ENCODE data around the gene GPR87. TPM values are rescaled to one million over a fixed set of nuclear protein-coding genes. Genes with fewer than 3 reads are reported as not detected.

GPR87 gene
- polyA plus RNA-seq, 2 of the 4 experiments (the other 2 are of a cell fraction) = 0.41 to 0.52 TPM

- H3K4me1 ChIP-seq = peaks cover 20% of the 10 kb centered on the region; the same call in 2 of the 3 replicates
- ATAC-seq (no peak), DNase-seq (ENCODE audit: low read depth in 1 of 2, low spot score in 1 of 2) (no peak), FAIRE-seq (no peak)
- H3K4me2 ChIP-seq = peak overlapping the region; percentile 14; the same call in 1 of the 3 replicates
- H3K4me3 ChIP-seq = no peak overlapping the region
- TF ChIP-seq TP53 (CRISPR knock-in tag; IDR thresholded peaks at IDR 0.05) (no peak), RFX5 (IDR thresholded peaks at IDR 0.05) (no peak), CTCF (IDR thresholded peaks at IDR 0.05) (no peak), HMGXB4 (CRISPR knock-in tag; IDR thresholded peaks at IDR 0.05; ENCODE audit: borderline replicate concordance) (no peak), USF2 (IDR thresholded peaks at IDR 0.05) (no peak), HES2 (IDR thresholded peaks at IDR 0.05) (no peak), FOSB (CRISPR knock-in tag; IDR thresholded peaks at IDR 0.05) (no peak), CHD2 (IDR thresholded peaks at IDR 0.05; ENCODE audit: low read length, partially characterized antibody) (no peak), ZFP36 (IDR thresholded peaks at IDR 0.05; ENCODE audit: borderline replicate concordance, partially characterized antibody) (no peak), JUNB (IDR thresholded peaks at IDR 0.05) (no peak), KDM1A (IDR thresholded peaks at IDR 0.05; ENCODE audit: low read depth) (no peak), GATA3 (IDR thresholded peaks at IDR 0.05; ENCODE audit: borderline replicate concordance) (no peak), FOXS1 (CRISPR knock-in tag; IDR thresholded peaks at IDR 0.05) (no peak), MAZ (IDR thresholded peaks at IDR 0.05; ENCODE audit: borderline replicate concordance, low read depth, low read length) (no peak)
- no peaks in the 10 kb centered on the region for H3K9me3 ChIP-seq
- ChIA-PET CTCF (interaction anchor here (0.6 kb wide), 2 partner anchors 90 to 378 kb away, joined by 3 read pairs; no protein-coding TSS in a partner anchor), POLR2A (no interaction called here)
- H3K27ac ChIP-seq = no peak overlapping the region
Observed at GRCh38 chr3:151318313-151318712, 1.7 kb upstream of the GPR87 start.

- ChIA-PET CTCF (interaction anchor here (0.9 to 1.5 kb wide), 2 partner anchors 9 to 11 kb away, joined by 4 to 7 read pairs; no protein-coding TSS in a partner anchor), POLR2A (interaction anchor here (0.8 kb wide), 1 partner anchor 10 kb away, joined by 5 read pairs; no protein-coding TSS in a partner anchor)
- FAIRE-seq = no peak
- no peak for DNase-seq (ENCODE audit: low read depth in 1 of 2, low spot score in 1 of 2)
- no peaks in the 10 kb centered on the region for H3K9me3 ChIP-seq
- 97% methylated on average over 2 of the region's 2 CpGs for WGBS (ENCODE audit: missing lambda C conversion rate)
- TF ChIP-seq EHF (CRISPR knock-in tag; IDR thresholded peaks at IDR 0.05) (no peak), POLR2AphosphoS2 (conservative IDR thresholded peaks at IDR 0.05; ENCODE audit: low read length) (no peak), MAZ (IDR thresholded peaks at IDR 0.05; ENCODE audit: borderline replicate concordance, low read depth, low read length) (no peak), HOXB13 (CRISPR knock-in tag; IDR thresholded peaks at IDR 0.05; ENCODE audit: low read depth) (no peak), ZNF302 (CRISPR knock-in tag; IDR thresholded peaks at IDR 0.05) (no peak), MAFK (IDR thresholded peaks at IDR 0.05; ENCODE audit: partially characterized antibody) (no peak), HDAC2 (IDR thresholded peaks at IDR 0.05) (no peak), ZC3H11A (IDR thresholded peaks at IDR 0.05) (no peak), E2F6 (IDR thresholded peaks at IDR 0.05; ENCODE audit: borderline replicate concordance, low read depth) (no peak), EP300 (IDR thresholded peaks at IDR 0.05) (no peak), GATA3 (IDR thresholded peaks at IDR 0.05; ENCODE audit: borderline replicate concordance) (no peak), CBX2 (IDR thresholded peaks at IDR 0.05; ENCODE audit: borderline replicate concordance, low read depth) (no peak), MAX (IDR thresholded peaks at IDR 0.05) (no peak), HOXA7 (CRISPR knock-in tag; IDR thresholded peaks at IDR 0.05) (no peak)
- peaks cover 20% of the 10 kb centered on the region; the same call in 2 of the 3 replicates for H3K4me1 ChIP-seq
- H3K4me3 ChIP-seq = no peak overlapping the region
- no peak overlapping the region for H3K27ac ChIP-seq
- no peak for ATAC-seq
- no peak overlapping the region for H3K4me2 ChIP-seq
Observed at GRCh38 chr3:151315846-151316245, 774 bp downstream of the GPR87 start.
